ENCODE measurements around the gene PRDM5.

- TF ChIP-seq CTCF (IDR thresholded peaks at IDR 0.05) (no peak), POLR2A (IDR thresholded peaks at IDR 0.05) (no peak)
Observed at GRCh38 chr4:120923207-120923522, 639 bp upstream of the PRDM5 start.
